AG09309 (cell line): ENCODE results near the gene AIP.

ENCODE experiments used
- DNase-seq: peaks from one replicate; pipeline ENCODE4 v3.0.0-alpha.2; 2010; ENCODE audit warnings: low read depth
- H3K4me3 ChIP-seq: 2 replicates; pipeline ENCODE4 v1.5.1; 2011; ENCODE audit warnings: mild to moderate bottlenecking, low read depth, low read length, moderate library complexity; ENCODE audit not compliant: control insufficient read depth
- CTCF ChIP-seq: IDR thresholded peaks from 2 replicates; pipeline ENCODE4 v1.5.1; 2011; ENCODE audit warnings: mild to moderate bottlenecking, low read depth, low read length, inconsistent platforms; ENCODE audit not compliant: insufficient read depth, control insufficient read depth; ENCODE audit errors: missing control alignments

AIP gene

GRCh38 chr11:67500484-67500821 lies 17.6 kb downstream of the AIP start:
- TF ChIP-seq CTCF: no peak
- H3K4me3 ChIP-seq: no peak overlapping the region
- DNase-seq: no peak

- H3K4me3 ChIP-seq: no peak overlapping the region
- no peak for TF ChIP-seq CTCF
- DNase-seq: no peak
Observed at GRCh38 chr11:67500831-67501715, 18.2 kb downstream of the AIP start.

- DNase-seq: no peak
Observed at GRCh38 chr11:67501854-67502253, 19.0 kb downstream of the AIP start.

GRCh38 chr11:67502328-67502979 lies 19.6 kb downstream of the AIP start:
- no peak overlapping the region for H3K4me3 ChIP-seq
- no peak for DNase-seq
- no peak for TF ChIP-seq CTCF

More at GRCh38 chr11:67501854-67502253, 19.0 kb downstream of the AIP start:
- no peak for TF ChIP-seq CTCF
- H3K4me3 ChIP-seq: no peak overlapping the region

GRCh38 chr11:67503119-67504004 lies 20.5 kb downstream of the AIP start:
- peak overlapping the region; percentile 53 for H3K4me3 ChIP-seq
- no peak for DNase-seq
- no peak for TF ChIP-seq CTCF
